ENCODE data around the gene ADGRD2. TPM values are rescaled to one million over a fixed set of nuclear protein-coding genes. Genes with fewer than 3 reads are reported as not detected.

The ADGRD2 gene
- total and polyA plus RNA-seq, 4 donors = not detected

DNA sequence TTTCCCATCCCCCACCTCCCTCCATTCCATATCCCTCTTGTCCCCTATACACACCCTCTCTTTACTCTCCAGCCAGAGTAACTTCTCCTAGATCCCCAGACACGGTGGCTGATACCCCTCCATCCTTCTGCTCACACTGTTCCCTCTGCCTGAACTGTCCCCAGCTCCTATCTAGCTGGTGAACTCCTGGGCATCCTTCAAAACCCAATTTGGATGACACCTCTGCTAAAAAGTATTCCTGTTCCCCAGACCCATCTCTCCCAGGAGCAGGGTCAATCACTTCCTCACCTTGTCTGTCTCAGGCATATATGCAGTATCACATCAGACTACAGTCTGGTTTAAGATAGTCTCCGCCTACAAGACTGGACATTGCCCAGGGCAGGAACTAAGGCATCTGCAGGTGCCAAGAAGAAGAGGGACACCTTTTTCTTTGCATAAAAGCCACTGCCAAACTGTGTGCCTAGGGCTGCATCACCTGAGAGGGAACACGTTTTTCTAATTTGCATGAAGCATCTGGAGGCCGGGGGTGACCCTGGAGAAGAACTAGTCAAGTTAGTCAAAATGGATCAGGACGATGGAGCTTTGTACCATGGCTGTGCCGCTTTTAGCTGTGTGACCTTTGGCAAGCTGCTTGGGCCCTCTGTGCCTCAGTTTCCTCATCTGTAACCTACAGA is 29.8 kb downstream of the ADGRD2 start:
- Histone ChIP-seq H3K9me3 (ENCODE audit: control insufficient read depth in 4 of 4, low read length in 3 of 4) (no peaks in the 10 kb centered on the region), H3K4me1 (ENCODE audit: control insufficient read depth in 4 of 4, insufficient read depth in 4 of 4, low read length in 3 of 4) (no peaks in the 10 kb centered on the region), H3K9ac (ENCODE audit: low read depth in 1 of 2, low read length in 2 of 2) (no peak overlapping the region), H3K27me3 (ENCODE audit: control insufficient read depth in 4 of 4, insufficient read depth in 4 of 4, low read length in 3 of 4) (peaks cover 0 to 5% (median 2%) of the 10 kb centered on the region in 4 donors), H3K4me3 (ENCODE audit: low read depth in 1 of 3, low read length in 3 of 3) (no peak overlapping the region), H3K27ac (ENCODE audit: low read depth in 1 of 2, low read length in 2 of 2) (no peak overlapping the region), H3K36me3 (ENCODE audit: control insufficient read depth in 4 of 4, insufficient read depth in 3 of 4, low read depth in 1 of 4, low read length in 3 of 4) (no peaks in the 10 kb centered on the region)
- TF ChIP-seq, protein P1, sequence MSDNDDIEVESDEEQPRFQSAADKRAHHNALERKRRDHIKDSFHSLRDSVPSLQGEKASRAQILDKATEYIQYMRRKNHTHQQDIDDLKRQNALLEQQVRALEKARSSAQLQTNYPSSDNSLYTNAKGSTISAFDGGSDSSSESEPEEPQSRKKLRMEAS (IDR thresholded peaks at IDR 0.05) = no peak
- TF ChIP-seq, protein P2, sequence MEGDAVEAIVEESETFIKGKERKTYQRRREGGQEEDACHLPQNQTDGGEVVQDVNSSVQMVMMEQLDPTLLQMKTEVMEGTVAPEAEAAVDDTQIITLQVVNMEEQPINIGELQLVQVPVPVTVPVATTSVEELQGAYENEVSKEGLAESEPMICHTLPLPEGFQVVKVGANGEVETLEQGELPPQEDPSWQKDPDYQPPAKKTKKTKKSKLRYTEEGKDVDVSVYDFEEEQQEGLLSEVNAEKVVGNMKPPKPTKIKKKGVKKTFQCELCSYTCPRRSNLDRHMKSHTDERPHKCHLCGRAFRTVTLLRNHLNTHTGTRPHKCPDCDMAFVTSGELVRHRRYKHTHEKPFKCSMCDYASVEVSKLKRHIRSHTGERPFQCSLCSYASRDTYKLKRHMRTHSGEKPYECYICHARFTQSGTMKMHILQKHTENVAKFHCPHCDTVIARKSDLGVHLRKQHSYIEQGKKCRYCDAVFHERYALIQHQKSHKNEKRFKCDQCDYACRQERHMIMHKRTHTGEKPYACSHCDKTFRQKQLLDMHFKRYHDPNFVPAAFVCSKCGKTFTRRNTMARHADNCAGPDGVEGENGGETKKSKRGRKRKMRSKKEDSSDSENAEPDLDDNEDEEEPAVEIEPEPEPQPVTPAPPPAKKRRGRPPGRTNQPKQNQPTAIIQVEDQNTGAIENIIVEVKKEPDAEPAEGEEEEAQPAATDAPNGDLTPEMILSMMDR (IDR thresholded peaks at IDR 0.05; ENCODE audit: low read depth, low read length, missing input control) = no peak
- TF ChIP-seq NR2F2 (IDR thresholded peaks at IDR 0.05) (no peak), HNF4G (IDR thresholded peaks at IDR 0.05) (no peak), FOXA1 (IDR thresholded peaks at IDR 0.05) (no peak), YY1 (IDR thresholded peaks at IDR 0.05) (no peak), EGR1 (IDR thresholded peaks at IDR 0.05; ENCODE audit: low read depth in 2 of 2) (no peak), HNF4A (conservative IDR thresholded peaks at IDR 0.05) (no peak), FOXA2 (IDR thresholded peaks at IDR 0.05) (no peak), GABPA (IDR thresholded peaks at IDR 0.05 in 1 of 2, conservative IDR thresholded peaks at IDR 0.05 in 1 of 2) (no peak), RXRA (IDR thresholded peaks at IDR 0.05) (no peak), SP1 (IDR thresholded peaks at IDR 0.05) (no peak), TAF1 (conservative IDR thresholded peaks at IDR 0.05) (no peak), RAD21 (IDR thresholded peaks at IDR 0.05) (no peak), JUND (IDR thresholded peaks at IDR 0.05) (no peak)
- TF ChIP-seq, protein P3, sequence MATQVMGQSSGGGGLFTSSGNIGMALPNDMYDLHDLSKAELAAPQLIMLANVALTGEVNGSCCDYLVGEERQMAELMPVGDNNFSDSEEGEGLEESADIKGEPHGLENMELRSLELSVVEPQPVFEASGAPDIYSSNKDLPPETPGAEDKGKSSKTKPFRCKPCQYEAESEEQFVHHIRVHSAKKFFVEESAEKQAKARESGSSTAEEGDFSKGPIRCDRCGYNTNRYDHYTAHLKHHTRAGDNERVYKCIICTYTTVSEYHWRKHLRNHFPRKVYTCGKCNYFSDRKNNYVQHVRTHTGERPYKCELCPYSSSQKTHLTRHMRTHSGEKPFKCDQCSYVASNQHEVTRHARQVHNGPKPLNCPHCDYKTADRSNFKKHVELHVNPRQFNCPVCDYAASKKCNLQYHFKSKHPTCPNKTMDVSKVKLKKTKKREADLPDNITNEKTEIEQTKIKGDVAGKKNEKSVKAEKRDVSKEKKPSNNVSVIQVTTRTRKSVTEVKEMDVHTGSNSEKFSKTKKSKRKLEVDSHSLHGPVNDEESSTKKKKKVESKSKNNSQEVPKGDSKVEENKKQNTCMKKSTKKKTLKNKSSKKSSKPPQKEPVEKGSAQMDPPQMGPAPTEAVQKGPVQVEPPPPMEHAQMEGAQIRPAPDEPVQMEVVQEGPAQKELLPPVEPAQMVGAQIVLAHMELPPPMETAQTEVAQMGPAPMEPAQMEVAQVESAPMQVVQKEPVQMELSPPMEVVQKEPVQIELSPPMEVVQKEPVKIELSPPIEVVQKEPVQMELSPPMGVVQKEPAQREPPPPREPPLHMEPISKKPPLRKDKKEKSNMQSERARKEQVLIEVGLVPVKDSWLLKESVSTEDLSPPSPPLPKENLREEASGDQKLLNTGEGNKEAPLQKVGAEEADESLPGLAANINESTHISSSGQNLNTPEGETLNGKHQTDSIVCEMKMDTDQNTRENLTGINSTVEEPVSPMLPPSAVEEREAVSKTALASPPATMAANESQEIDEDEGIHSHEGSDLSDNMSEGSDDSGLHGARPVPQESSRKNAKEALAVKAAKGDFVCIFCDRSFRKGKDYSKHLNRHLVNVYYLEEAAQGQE (IDR thresholded peaks at IDR 0.05) = no peak
- TF ChIP-seq, protein P4, sequence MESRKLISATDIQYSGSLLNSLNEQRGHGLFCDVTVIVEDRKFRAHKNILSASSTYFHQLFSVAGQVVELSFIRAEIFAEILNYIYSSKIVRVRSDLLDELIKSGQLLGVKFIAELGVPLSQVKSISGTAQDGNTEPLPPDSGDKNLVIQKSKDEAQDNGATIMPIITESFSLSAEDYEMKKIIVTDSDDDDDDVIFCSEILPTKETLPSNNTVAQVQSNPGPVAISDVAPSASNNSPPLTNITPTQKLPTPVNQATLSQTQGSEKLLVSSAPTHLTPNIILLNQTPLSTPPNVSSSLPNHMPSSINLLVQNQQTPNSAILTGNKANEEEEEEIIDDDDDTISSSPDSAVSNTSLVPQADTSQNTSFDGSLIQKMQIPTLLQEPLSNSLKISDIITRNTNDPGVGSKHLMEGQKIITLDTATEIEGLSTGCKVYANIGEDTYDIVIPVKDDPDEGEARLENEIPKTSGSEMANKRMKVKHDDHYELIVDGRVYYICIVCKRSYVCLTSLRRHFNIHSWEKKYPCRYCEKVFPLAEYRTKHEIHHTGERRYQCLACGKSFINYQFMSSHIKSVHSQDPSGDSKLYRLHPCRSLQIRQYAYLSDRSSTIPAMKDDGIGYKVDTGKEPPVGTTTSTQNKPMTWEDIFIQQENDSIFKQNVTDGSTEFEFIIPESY (IDR thresholded peaks at IDR 0.05) = no peak
- TF ChIP-seq, protein P5, sequence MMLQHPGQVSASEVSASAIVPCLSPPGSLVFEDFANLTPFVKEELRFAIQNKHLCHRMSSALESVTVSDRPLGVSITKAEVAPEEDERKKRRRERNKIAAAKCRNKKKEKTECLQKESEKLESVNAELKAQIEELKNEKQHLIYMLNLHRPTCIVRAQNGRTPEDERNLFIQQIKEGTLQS (IDR thresholded peaks at IDR 0.05) = no peak
- DNase-seq (ENCODE audit: low spot score) = no peak
- WGBS = 59% methylated on average over 6 of the region's 6 CpGs
